Pancreas (tissue), 10 donors: ENCODE data around the gene KAT6B. TPM values are rescaled to one million over a fixed set of nuclear protein-coding genes. Genes with fewer than 3 reads are reported as not detected.
A peak's percentile ranks its signal among the peaks of the same experiment; 100 is the strongest.
"Not testable (repeated sequence)": the region's sequence is repeated elsewhere in the genome, so short reads cannot be mapped to it uniquely, and the experiment has no call there.

Experiments
- ATAC-seq, 4 donors: fragments of 200-7000 bp; cut with Tn5 transposase; one replicate each; pipeline versions ENCODE4 v1.8.0 to v1.9.1; 2020; ENCODE audit warnings: mild to moderate bottlenecking in 4 of 4, moderate library complexity in 4 of 4
- DNase-seq, 6 donors: peaks; one replicate each; pipeline ENCODE4 v3.0.0-alpha.2; 2020
- FAIRE-seq: peaks from 2 replicates; lab custom pipeline; 2012; peaks lifted over from hg19 to GRCh38; lab: Jason Lieb, UNC
- H3K27ac ChIP-seq, 4 donors: fragments of 200-600 bp; sonication (generic); 1 replicate in 3 of 4; 2 replicates in 1 of 4; pipeline versions ENCODE4 v1.5.0 to v1.8.0; 2020
- H3K27me3 ChIP-seq, 4 donors: fragments of 200-600 bp; one replicate each; pipeline ENCODE4 v1.8.0; 2021
- H3K36me3 ChIP-seq, 3 donors: fragments of 200-600 bp; sonication (generic) in 1 of 3; one replicate each; pipeline versions ENCODE4 v1.5.0 to v1.8.0; 2020 to 2021
- H3K4me1 ChIP-seq, 3 donors: fragments of 200-600 bp; one replicate each; pipeline ENCODE4 v1.8.0; 2021
- H3K4me3 ChIP-seq, 4 donors: fragments of 200-600 bp; sonication (generic) in 2 of 4; one replicate each; pipeline versions ENCODE4 v1.5.0 to v1.8.0; 2020 to 2021
- H3K9me3 ChIP-seq, 4 donors: fragments of 200-600 bp; one replicate each; pipeline ENCODE4 v1.8.0; 2021
- WGBS, 2 donors: extraction: QIAGEN DNeasy Blood & Tissue Kit; methylation state at CpG; one replicate each; pipeline ENCODE4 v1.1.7; 2013; 5-methylcytosine and 5-hydroxymethylcytosine counted together
- intact Hi-C, 3 donors: fragments of 100-400 bp; cut with DNase I; formaldehyde crosslinking; loops; one replicate each; pipeline versions ENCODE4 v1.11.1 to v1.14.2; 2022
- polyA plus RNA-seq, 2 donors: library from polyadenylated mRNA; stranded (reverse); fragments of 200-250 nt; gene quantifications; one replicate each; pipeline ENCODE4 v1.2.3, GENCODE V29; 2013
- total RNA-seq, 6 donors: library from RNA; stranded (reverse); fragmentation: NEBNext Ultra II Directional in 4 of 6; extraction: Animal tissue kit (Norgen Biotek cat#: 25700) in 4 of 6; gene quantifications; one replicate each; pipeline versions ENCODE4 v1.2.1 to v1.2.4, GENCODE V29; 2021 to 2023
- TF ChIP-seq, protein P1 (sequence below), 4 donors: fragments of 200-600 bp; sonication (generic) in 3 of 4; IDR thresholded peaks; one replicate each; pipeline versions ENCODE4 v1.5.0 to v1.8.0; 2021; ENCODE audit warnings: antibody characterized with exemption in 4 of 4
- donor health status: healthy with polysubstance abuse.
- donor health status: DM: no; HTN: no; CAD: no; lungs with moderate emphysema.
- donor health status: DM: no; HTN: no; CAD: no.
- donor health status: control.
- donor health status: control.
- donor health status: Bipolar disorder and iron deficiency.
- donor health status: DM: yes; HTN: yes; CAD: no.
- donor health status: DM: no; HTN: no; CAD: no.
- donor health status: DM: no; HTN: no; CAD: no.
- donor health status: DM: yes; HTN: yes; CAD: no.

The KAT6B gene
- total and polyA plus RNA-seq, 8 donors = 7.6 to 28.6 (median 18.1) TPM

DNA sequence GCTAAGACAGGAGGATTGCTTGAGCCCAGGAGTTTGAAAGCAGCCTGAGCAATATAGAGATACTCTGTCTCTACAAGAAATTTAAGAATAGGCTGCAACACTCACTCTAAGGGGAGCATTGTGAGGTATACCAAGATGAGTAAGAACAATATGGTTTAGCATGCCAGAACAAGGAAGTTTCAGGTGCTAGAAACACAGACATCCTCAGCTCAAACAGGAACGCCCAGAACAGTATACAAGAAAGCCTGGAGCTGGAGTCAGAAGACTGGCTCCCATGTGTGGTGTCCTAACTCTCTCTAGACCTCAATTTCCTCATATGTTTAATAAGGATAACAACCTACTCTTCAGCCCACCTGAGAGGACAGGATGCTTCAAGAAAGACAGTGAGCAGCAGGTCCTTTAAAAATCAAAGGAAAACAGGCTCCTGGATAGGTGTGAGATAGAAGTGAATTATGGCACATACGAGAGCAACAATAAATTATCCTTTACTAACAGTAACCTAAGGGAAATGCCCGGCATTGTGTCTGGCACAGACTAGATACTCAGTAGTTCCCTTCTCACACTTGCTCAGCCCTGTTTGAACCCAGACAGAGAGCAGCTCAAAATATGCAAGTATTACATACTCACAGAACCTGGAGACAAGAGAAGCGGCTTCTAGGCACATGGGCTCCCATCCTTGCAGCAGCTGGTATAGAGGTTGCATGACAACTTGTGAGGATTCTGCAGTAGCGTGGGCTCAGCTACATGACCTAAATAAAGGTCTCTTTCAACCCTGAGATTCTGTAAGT is 45.4 kb downstream of the KAT6B start:
- 75 to 81% methylated on average over 5 of the region's 5 CpGs for WGBS, 2 donors
- peaks cover 7 to 23% (median 10%) of the 10 kb centered on the region in 3 donors for H3K4me1 ChIP-seq
- H3K9me3 ChIP-seq = no peaks in the 10 kb centered on the region
- FAIRE-seq = no peak
- intact Hi-C loops = no loop called here
- H3K36me3 ChIP-seq = no peaks in the 10 kb centered on the region
- no peak for DNase-seq
- no peak overlapping the region for H3K4me3 ChIP-seq
- H3K27me3 ChIP-seq = no peaks in the 10 kb centered on the region
- ATAC-seq = peak; percentile 28 to 69 (median 61)
- TF ChIP-seq, protein P1, sequence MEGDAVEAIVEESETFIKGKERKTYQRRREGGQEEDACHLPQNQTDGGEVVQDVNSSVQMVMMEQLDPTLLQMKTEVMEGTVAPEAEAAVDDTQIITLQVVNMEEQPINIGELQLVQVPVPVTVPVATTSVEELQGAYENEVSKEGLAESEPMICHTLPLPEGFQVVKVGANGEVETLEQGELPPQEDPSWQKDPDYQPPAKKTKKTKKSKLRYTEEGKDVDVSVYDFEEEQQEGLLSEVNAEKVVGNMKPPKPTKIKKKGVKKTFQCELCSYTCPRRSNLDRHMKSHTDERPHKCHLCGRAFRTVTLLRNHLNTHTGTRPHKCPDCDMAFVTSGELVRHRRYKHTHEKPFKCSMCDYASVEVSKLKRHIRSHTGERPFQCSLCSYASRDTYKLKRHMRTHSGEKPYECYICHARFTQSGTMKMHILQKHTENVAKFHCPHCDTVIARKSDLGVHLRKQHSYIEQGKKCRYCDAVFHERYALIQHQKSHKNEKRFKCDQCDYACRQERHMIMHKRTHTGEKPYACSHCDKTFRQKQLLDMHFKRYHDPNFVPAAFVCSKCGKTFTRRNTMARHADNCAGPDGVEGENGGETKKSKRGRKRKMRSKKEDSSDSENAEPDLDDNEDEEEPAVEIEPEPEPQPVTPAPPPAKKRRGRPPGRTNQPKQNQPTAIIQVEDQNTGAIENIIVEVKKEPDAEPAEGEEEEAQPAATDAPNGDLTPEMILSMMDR (IDR thresholded peaks at IDR 0.05) = no peak
- no peak overlapping the region for H3K27ac ChIP-seq

DNA sequence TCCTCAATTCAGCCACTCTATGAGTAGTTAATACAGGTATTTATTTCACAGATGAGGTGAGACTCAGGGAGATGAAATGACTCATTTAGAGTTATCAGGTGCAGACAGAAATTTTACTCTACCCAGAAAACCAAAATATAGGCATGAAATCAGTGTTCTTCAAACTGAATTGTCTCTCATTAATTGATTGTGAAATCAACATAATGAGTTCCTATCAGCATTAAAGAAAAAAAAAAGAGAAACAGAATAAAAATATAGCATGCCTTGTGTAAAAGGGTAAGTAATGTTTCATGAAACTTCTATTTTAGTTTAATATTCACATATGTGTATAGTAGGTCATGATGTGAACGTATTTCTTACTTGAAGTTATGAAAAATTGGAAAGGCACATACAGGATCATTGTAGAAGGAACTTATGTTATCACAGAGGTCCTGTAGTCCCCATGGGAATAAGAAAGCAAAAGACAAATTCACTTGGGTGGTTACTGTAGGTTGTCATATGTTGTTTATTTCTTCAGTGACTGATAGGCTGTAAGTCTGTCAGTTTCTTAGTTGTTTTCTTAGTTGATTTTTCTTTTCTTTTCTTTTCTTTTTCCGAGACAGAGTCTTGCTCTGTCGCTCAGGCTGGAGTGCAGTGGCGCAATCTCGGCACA is 47.5 kb downstream of the KAT6B start:
- ATAC-seq = no peak
- no peaks in the 10 kb centered on the region for H3K36me3 ChIP-seq
- no peaks in the 10 kb centered on the region for H3K27me3 ChIP-seq
- WGBS, 2 donors = 89 to 95% methylated on average over 5 of the region's 5 CpGs
- intact Hi-C loops = no loop called here
- peaks cover 5 to 20% (median 7%) of the 10 kb centered on the region in 3 donors for H3K4me1 ChIP-seq
- no peak overlapping the region for H3K27ac ChIP-seq
- TF ChIP-seq, protein P1 (IDR thresholded peaks at IDR 0.05) = no peak
- no peak for FAIRE-seq
- H3K9me3 ChIP-seq = no peaks in the 10 kb centered on the region
- H3K4me3 ChIP-seq = no peak overlapping the region
- no peak for DNase-seq

DNA sequence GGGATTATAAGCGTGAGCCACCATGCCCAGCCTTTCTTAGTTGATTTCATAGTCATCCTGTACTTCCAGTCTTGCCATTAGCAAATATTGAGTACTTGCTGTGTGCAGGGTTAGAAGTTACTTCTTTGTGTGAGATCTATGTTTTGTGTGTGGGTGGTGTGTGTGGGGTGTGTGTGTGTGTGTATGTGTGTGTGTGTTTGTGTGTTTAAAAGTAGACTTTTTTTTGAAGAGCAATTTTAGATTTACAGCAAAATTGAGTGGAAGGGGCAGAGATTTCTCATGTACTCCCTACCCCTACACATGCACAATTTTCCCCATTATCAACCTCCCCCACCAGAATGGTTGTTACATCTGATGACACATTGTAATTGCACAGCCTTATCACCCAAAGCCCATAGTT is 48.2 kb downstream of the KAT6B start:
- intact Hi-C loops = no loop called here
- H3K4me1 ChIP-seq = peaks cover 4 to 20% (median 5%) of the 10 kb centered on the region in 3 donors
- ATAC-seq (no peak), DNase-seq (no peak), FAIRE-seq (no peak)
- TF ChIP-seq, protein P1 (IDR thresholded peaks at IDR 0.05) = no peak
- no peaks in the 10 kb centered on the region for H3K27me3 ChIP-seq
- 93 to 100% methylated on average over 1 of the region's 1 CpG for WGBS, 2 donors
- H3K27ac ChIP-seq = no peak overlapping the region
- no peaks in the 10 kb centered on the region for H3K9me3 ChIP-seq
- H3K4me3 ChIP-seq = no peak overlapping the region
- H3K36me3 ChIP-seq = no peaks in the 10 kb centered on the region

DNA sequence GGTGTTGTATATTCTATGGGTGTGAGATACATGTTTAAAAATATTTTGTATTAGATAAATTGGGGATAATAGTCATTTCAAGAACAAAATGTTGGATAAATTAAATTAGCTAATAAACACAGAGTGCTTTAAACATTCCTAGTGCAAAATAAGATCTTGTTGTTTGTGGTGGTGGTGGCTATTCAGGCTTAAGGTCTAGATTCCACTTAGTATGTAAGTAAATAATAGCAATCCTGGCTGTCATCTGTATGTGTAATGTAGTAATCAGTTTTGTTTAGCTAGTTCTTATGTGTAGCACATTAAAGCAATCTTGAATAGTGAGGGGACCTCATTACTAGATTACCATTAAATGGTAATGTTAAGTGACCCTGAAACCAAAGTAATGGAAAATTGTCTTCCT is 48.7 kb downstream of the KAT6B start:
- Histone ChIP-seq H3K9me3 (no peaks in the 10 kb centered on the region), H3K27ac (no peak overlapping the region), H3K27me3 (no peaks in the 10 kb centered on the region), H3K4me3 (no peak overlapping the region), H3K36me3 (no peaks in the 10 kb centered on the region), H3K4me1 (peaks cover 4 to 20% (median 5%) of the 10 kb centered on the region in 3 donors)
- intact Hi-C loops = no loop called here
- ATAC-seq (no peak), DNase-seq (no peak), FAIRE-seq (no peak)
- TF ChIP-seq, protein P1 (IDR thresholded peaks at IDR 0.05) = no peak

DNA sequence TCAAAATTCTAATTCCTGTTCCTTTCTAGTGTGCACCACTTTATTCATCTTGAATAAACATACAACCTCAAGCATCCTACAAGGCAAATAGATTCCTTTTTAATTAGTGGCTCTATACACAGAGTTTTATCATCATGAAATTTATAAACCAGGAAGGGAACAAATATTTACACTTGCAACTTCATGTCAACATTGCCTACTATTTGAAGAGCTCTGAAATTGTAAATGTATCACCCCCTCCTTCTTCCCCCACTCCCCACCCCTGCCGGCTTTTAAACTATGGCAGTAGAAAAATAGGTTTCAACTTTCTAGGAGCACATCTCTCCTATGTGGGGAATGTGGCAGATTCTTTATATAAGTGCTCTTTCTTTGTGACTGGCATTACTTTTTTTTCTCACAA is 49.6 kb downstream of the KAT6B start:
- Histone ChIP-seq H3K27ac (peak overlapping the region in 1 of 4 donors; percentile 8), H3K36me3 (no peaks in the 10 kb centered on the region), H3K4me1 (peaks cover 4 to 20% (median 5%) of the 10 kb centered on the region in 3 donors), H3K4me3 (no peak overlapping the region), H3K27me3 (no peaks in the 10 kb centered on the region), H3K9me3 (no peaks in the 10 kb centered on the region)
- ATAC-seq (peak; percentile 56 to 69 (median 66)), DNase-seq (no peak), FAIRE-seq (no peak)
- TF ChIP-seq, protein P1 (IDR thresholded peaks at IDR 0.05) = no peak
- intact Hi-C loops = no loop called here
- WGBS, 2 donors = 18 to 22% methylated on average over 1 of the region's 1 CpG

DNA sequence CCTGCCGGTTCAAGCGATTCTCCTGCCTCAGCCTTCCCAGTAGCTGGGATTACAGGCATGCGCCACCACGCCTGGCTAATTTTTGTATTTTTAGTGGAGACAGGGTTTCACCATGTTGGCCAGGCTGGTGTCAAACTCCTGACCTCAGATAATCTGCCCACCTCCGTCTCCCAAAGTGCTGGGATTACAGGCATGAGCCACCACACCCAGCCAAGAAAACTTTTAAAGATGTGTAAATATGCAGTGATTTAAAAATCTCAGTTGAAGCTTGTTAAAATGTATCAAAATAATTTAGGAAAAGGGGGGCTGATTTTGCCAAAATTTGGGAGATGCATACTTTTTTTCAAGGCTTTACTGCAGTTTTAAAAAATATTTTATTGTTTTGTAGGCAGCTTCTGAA is 50.7 kb downstream of the KAT6B start:
- H3K9me3 ChIP-seq, DNase-seq, H3K36me3 ChIP-seq, H3K4me3 ChIP-seq, intact Hi-C loops, FAIRE-seq, ATAC-seq, H3K27me3 ChIP-seq, H3K27ac ChIP-seq: not testable (repeated sequence)
- WGBS, 2 donors = 91 to 94% methylated on average over 5 of the region's 5 CpGs
- H3K4me1 ChIP-seq = peaks cover 4 to 20% (median 5%) of the 10 kb centered on the region in 3 donors
